ENCODE results near the gene AIFM1.

The AIFM1 gene

DNA sequence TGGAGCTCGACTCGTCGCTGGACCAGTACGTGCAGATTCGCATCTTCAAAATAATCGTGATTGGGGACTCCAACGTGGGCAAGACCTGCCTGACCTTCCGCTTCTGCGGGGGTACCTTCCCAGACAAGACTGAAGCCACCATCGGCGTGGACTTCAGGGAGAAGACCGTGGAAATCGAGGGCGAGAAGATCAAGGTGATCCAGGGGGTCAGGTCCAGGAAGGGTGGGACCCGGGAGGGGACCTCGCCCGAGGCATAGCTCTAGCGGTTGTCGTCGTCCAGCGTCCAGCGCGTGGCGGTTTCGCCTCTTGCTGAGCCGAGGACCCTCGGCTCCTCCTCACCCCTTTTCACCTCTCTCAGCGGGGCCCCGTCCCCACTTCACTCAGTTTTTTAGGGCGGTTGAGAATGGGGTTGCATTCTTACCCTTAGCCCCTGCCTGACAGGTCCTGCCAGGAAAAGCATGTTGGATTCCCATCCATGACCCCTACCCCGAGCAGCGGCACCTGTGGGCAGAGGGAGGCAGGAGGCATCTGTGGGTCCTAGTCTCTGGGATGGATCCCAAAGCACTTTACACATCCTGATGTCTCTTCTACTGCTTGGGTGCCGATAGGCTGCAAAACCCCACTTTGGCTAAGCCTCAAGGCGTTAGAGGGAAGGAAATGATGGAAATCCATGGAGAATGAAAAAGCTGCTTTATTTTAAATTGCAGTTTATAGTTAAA is 6.6 kb upstream of the AIFM1 start:
- TF ChIP-seq, protein P1, sequence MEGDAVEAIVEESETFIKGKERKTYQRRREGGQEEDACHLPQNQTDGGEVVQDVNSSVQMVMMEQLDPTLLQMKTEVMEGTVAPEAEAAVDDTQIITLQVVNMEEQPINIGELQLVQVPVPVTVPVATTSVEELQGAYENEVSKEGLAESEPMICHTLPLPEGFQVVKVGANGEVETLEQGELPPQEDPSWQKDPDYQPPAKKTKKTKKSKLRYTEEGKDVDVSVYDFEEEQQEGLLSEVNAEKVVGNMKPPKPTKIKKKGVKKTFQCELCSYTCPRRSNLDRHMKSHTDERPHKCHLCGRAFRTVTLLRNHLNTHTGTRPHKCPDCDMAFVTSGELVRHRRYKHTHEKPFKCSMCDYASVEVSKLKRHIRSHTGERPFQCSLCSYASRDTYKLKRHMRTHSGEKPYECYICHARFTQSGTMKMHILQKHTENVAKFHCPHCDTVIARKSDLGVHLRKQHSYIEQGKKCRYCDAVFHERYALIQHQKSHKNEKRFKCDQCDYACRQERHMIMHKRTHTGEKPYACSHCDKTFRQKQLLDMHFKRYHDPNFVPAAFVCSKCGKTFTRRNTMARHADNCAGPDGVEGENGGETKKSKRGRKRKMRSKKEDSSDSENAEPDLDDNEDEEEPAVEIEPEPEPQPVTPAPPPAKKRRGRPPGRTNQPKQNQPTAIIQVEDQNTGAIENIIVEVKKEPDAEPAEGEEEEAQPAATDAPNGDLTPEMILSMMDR (conservative IDR thresholded peaks at IDR 0.05; ENCODE audit: low read depth), result no peak
- DNase-seq (ENCODE audit: low spot score), result no peak
- H3K27ac ChIP-seq, result no peak overlapping the region
- CTCF ChIA-PET, result interaction anchor here (0.6 kb wide), 1 partner anchor 109 kb away, joined by 4 read pairs; no protein-coding TSS in a partner anchor
- POLR2A ChIA-PET (ENCODE audit: low non-redundant PET), result no interaction called here

DNA sequence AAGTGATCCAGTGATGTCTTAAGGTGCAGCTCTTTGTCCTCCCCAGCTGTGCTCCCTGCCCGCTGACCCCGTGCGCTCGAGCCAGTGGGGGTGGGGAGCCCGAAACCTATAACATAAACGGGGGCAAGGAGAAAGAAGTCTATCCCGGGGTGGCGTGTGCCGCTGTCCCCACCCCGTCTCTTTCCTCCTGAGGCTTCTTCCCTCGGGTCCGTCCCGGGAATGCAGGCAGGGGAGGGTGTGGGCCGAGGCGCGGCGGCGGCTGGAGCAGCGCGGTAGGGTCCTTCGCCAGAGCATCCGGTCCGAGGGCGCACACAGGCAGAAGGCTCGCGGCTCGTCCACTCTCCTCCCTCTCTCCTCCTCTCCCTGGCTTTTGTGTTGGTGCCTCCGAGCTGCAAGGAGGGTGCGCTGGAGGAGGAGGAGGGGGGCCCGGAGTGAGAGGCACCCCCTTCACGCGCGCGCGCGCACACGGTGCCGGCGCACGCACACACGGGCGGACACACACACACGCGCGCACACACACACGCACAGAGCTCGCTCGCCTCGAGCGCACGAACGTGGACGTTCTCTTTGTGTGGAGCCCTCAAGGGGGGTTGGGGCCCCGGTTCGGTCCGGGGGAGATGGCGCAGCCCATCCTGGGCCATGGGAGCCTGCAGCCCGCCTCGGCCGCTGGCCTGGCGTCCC is 5.9 kb upstream of the AIFM1 start, which contains the start of gene RAB33A:
RAB33A (plus strand) TSS at position 517 of the 681 bp plus-strand sequence; CDS start at position 618, 101 bp downstream.
- DNase-seq (ENCODE audit: low spot score), result no peak
- no peak within 1 kb of the TSS for H3K27ac ChIP-seq
- TF ChIP-seq, protein P1 (conservative IDR thresholded peaks at IDR 0.05; ENCODE audit: low read depth), result no peak
- CTCF ChIA-PET, result no interaction called here
- POLR2A ChIA-PET (ENCODE audit: low non-redundant PET), result no interaction called here

DNA sequence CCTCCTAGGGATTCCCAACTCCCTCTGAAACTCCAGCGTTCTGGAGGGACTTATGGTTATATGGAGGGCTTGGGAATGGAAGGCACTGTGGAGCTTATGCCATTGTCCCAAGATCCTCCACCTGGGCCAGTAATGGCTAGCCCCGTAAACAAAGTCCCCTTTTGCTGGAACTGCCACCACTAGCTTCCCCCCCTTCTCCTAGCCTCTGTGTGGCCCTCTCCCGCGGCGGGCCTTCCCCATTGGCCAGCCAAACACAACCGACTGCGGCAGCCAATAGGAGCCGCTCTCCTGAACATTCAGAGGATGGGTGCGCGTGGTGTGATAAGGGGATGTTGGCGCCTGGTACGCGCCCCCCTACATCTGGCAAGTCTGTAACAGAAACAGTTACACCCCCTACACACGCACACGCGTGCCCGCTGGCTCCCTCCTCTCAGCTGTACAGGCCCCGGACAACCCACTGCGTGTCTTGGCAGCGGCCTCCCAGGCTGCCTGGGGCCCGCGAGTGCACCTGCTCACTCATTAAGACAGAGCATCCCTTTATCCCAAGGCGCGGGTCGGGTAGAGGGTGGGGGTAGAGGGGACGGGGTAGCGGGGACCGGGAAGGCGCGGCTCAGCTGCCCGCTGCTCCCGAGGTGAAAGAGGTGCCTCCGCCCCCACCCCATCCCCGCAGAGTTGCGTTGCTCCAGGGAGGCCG is 5.3 kb upstream of the AIFM1 start:
- ChIA-PET CTCF (no interaction called here), POLR2A (ENCODE audit: low non-redundant PET) (interaction anchor here (0.5 kb wide), 1 partner anchor 50 kb away, joined by 3 read pairs; no protein-coding TSS in a partner anchor)
- H3K27ac ChIP-seq, result no peak overlapping the region
- TF ChIP-seq, protein P1 (conservative IDR thresholded peaks at IDR 0.05; ENCODE audit: low read depth), result no peak
- no peak for DNase-seq (ENCODE audit: low spot score)

DNA sequence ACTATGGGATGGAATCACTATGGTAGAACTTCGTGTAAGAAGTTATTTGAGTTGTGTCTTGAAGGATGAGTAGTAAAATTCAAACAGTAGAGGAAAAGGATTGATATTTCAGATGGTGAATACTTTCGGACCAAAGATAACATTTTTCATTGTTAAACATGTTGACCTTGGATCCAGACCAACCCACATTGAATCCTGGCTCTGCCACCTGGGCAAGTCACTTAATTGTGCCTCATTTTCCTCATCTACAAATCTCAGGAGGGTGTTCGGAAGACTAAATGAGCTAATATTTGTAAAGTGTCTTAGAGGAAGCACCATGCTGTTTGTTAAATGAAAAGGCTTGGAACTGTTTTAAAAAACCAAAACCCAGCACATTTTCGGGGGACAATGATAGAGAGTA is 1.4 kb upstream of the AIFM1 start:
- CTCF ChIA-PET, result no interaction called here
- POLR2A ChIA-PET (ENCODE audit: low non-redundant PET), result no interaction called here
- H3K27ac ChIP-seq, result no peak overlapping the region
- no peak for DNase-seq (ENCODE audit: low spot score)
- TF ChIP-seq, protein P1 (conservative IDR thresholded peaks at IDR 0.05; ENCODE audit: low read depth), result no peak

DNA sequence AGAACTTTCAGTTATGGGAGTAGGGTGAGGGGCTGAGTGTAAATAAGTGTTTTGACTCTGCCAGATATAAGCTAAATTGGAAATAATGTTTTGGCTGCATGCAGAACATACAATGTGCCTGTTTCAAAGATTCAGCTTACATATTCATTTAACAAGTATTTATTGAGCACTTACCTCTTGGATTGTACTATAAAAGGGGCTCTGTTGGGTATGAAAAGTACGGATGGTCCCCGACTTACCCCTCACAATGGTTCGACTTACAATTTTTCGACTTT is 799 bp upstream of the AIFM1 start:
- peak overlapping the region; percentile 91 for H3K27ac ChIP-seq
- POLR2A ChIA-PET (ENCODE audit: low non-redundant PET), result no interaction called here
- DNase-seq (ENCODE audit: low spot score), result no peak
- CTCF ChIA-PET, result no interaction called here
- TF ChIP-seq, protein P1 (conservative IDR thresholded peaks at IDR 0.05; ENCODE audit: low read depth), result no peak

DNA sequence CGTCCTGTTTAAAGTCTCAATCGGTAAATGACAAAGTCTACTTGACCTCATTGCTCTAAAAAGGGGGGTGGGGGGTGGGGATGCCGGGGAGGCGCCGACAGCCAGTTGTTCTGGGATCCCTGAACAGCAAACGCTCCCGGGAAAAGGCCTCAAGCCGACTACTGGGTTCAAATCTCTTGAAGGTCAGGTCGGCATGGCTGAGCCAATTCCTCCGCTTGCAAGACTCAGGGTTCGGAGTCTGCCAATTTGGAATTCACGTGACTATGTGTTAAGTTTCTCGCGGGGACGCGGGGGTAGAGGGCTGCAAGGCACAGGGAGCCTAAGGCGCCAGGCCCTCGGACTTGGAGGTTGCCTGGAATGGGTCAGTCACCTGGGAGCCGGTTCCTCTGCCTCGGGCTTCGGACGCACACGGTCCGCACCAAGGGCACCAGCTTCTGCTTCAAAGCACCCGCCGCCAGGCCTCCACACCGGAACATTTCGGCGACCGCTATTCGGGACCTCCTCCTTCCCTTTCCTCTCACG is 399 bp downstream of the AIFM1 start:
- TF ChIP-seq, protein P1 (conservative IDR thresholded peaks at IDR 0.05; ENCODE audit: low read depth), result no peak
- peak overlapping the region; percentile 91 for H3K27ac ChIP-seq
- CTCF ChIA-PET, result interaction anchor here (0.7 kb wide), 1 partner anchor 86 kb away, joined by 4 read pairs; no protein-coding TSS in a partner anchor
- no peak for DNase-seq (ENCODE audit: low spot score)
- POLR2A ChIA-PET (ENCODE audit: low non-redundant PET), result no interaction called here

Data from RWPE1 (cell line).